Measurements from ENCODE around the gene SSNA1. TPM values are rescaled to one million over a fixed set of nuclear protein-coding genes. Genes with fewer than 3 reads are reported as not detected.

SSNA1 gene
- total RNA-seq, 2 donors from 2014 or later = 40.6 to 67.1 TPM

DNA sequence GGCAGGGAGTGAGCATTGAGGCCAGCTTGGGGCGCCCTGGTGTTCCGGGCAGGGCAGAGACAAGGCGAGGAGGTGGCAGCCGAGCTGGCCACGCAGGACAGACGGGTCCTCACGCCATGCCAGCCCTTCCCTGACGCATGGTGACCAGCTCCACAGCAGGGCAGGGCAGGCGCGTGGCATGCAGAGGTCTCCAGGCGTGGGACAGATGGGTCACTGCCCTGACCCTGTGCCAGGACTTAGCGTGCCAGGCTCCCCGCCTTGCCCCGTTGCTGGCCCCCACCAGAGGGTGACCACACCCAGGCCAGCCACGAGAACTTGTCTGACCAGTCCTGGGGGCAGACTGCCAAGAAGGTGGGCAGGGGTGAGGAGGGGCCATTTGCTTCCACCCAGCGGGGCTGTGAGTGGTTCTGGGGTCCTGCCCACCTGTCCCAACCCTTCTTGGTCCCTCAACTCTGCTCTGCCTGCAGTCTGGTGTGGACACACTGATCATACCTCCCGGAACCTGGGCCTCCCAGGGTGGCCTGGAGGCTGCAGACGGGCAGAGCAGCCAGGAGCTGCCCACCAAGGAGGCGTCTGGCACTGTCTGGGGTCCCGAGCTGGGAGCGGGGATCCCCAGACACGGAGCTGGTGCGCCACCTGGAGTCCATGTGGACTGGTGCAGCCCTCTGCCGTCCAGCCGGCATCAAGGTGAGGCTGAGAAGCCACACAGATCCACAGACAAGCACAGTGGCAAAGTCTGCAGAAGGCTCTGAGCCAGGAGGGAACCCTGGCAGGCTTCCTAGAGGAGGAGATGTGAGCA, 38.8 kb downstream of the SSNA1 start, which contains the start of gene RNF224:
Gene RNF224 (plus strand): TSS at position 449 of the 799 bp plus-strand sequence. CDS start 834 bp downstream, outside the sequence.
- Histone ChIP-seq H3K4me3 (no peak within 1 kb of the TSS), H3K4me1 (ENCODE audit: control insufficient read depth in 1 of 2, low read depth in 2 of 2) (peaks cover 7 to 15% of the 10 kb centered on the region in 2 donors), H3K36me3 (no peaks in the 10 kb centered on the region), H3K27me3 (replicated peaks; ENCODE audit: insufficient read depth) (no peaks in the 10 kb centered on the region), H3K9me3 (no peaks in the 10 kb centered on the region), H3K27ac (no peak within 1 kb of the TSS)
- ATAC-seq (ENCODE audit: insufficient number of reproducible peaks, low FRiP score, low read depth) = no peak
- TF ChIP-seq, protein P1, sequence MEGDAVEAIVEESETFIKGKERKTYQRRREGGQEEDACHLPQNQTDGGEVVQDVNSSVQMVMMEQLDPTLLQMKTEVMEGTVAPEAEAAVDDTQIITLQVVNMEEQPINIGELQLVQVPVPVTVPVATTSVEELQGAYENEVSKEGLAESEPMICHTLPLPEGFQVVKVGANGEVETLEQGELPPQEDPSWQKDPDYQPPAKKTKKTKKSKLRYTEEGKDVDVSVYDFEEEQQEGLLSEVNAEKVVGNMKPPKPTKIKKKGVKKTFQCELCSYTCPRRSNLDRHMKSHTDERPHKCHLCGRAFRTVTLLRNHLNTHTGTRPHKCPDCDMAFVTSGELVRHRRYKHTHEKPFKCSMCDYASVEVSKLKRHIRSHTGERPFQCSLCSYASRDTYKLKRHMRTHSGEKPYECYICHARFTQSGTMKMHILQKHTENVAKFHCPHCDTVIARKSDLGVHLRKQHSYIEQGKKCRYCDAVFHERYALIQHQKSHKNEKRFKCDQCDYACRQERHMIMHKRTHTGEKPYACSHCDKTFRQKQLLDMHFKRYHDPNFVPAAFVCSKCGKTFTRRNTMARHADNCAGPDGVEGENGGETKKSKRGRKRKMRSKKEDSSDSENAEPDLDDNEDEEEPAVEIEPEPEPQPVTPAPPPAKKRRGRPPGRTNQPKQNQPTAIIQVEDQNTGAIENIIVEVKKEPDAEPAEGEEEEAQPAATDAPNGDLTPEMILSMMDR (IDR thresholded peaks at IDR 0.05) = peak; percentile 82
- DNase-seq (ENCODE audit: low spot score) = no peak

DNA sequence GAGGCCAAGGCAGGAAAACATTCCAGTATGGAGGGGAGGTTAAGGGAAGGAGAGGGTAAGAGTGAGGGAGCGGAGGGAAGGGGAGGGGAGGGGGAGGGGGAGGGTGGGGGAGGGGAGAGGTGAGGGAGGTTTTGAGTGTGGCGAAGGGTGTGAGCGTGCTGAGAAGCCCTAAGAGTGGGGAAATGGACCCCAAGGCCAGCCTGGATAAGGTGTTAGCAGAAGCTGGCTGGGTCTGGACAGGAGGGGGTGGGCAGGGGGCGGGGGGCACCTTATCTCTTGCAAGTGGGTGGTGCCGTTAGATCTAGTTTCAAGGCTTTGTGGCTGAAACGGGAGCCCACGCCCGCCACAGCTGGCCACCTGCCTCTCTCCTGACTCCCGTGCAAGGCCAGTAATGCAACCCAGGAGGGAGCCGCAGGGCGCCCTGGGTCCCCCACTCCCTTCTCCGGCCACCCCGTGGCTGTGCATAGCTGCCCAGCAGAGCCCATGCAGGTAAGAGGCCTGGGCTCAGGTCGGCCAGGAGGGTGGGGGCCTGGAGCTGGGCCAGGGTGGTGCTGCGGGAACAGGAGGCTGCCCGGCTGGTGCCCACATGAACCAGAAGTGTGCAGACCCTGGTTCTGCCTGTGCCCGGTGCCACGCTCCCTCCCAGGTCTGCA, 39.5 kb downstream of the SSNA1 start:
- Histone ChIP-seq H3K9me3 (no peaks in the 10 kb centered on the region), H3K4me3 (no peak overlapping the region), H3K4me1 (ENCODE audit: control insufficient read depth in 1 of 2, low read depth in 2 of 2) (peaks cover under 1 to 8% of the 10 kb centered on the region in 2 donors), H3K27ac (no peak overlapping the region), H3K27me3 (replicated peaks; ENCODE audit: insufficient read depth) (no peaks in the 10 kb centered on the region), H3K36me3 (no peaks in the 10 kb centered on the region)
- DNase-seq (ENCODE audit: low spot score) (no peak), ATAC-seq (ENCODE audit: insufficient number of reproducible peaks, low FRiP score, low read depth) (no peak)
- TF ChIP-seq, protein P1 (IDR thresholded peaks at IDR 0.05) = no peak

DNA sequence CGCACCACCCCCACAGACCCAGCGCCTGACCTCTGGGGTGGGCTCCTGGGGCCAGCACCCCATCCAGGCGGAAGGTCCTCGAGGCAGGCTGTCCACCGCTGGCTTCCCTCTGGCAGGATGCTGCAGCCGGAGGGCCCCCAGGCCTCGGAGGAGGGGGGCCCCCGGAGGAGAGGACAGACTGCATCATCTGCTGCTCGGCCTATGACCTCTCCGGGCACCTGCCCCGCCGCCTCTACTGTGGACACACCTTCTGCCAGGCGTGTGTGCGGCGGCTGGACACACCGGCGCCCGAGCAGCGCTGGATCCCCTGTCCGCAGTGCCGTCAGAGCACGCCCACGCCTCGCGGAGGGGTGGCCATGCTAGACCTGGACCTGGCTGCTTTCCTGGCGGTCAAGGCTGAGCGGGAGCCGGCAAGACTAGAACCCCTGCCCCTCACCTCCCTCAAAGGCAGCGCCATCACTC, 40.1 kb downstream of the SSNA1 start:
- Histone ChIP-seq H3K27me3 (replicated peaks; ENCODE audit: insufficient read depth) (no peaks in the 10 kb centered on the region), H3K4me3 (no peak overlapping the region), H3K27ac (no peak overlapping the region), H3K4me1 (ENCODE audit: control insufficient read depth in 1 of 2, low read depth in 2 of 2) (peaks cover 0 to 7% of the 10 kb centered on the region in 2 donors), H3K36me3 (no peaks in the 10 kb centered on the region), H3K9me3 (no peaks in the 10 kb centered on the region)
- TF ChIP-seq, protein P1 (IDR thresholded peaks at IDR 0.05) = no peak
- no peak for DNase-seq (ENCODE audit: low spot score)
- ATAC-seq (ENCODE audit: insufficient number of reproducible peaks, low FRiP score, low read depth) = no peak

DNA sequence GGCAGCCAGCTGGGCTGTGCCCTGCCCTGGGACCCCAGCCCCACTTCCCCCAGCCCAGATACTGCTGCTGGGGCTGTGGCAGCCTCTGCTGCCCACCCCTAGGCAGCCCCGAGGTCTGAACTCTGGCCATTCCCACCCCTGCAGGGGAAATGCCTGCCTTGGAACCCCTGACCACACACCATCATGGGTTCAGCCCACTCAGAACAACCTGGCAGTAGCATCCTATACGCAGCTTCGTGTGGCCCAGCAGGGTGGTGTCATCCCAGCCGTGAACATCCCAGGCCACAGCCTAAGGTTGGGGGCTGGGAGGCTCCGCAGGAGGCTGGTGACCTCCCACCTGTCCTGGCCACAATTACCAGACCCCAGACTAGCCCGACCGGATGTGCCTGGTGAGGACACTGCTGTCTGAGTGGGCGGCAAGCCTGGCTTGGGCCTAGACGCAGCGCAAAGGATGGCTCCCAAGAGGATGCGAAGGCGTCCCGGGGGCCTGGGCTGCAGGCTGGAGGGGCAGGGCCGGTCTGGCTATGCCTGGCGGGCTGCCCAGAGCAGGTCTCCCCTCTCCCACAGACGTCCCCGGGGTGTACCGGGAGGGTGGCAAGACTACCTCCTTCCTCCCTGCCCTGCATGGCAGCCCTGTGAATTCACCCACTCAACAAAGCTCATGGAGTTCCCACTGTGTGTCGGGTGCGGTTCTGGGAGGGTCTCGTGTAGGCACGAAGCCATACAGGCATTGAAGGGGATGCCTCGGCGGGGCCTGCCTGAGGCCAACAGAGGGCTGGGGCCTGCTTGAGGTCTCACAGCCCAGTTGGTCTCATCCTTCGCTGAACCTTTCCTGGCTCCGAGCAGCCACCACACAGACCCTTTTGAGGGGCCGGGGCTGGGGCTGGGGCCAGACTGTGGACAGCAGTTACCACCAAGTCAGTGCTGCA, 40.8 kb downstream of the SSNA1 start:
- TF ChIP-seq, protein P1 (IDR thresholded peaks at IDR 0.05) = no peak
- Histone ChIP-seq H3K27ac (no peak overlapping the region), H3K4me1 (ENCODE audit: control insufficient read depth in 1 of 2, low read depth in 2 of 2) (peaks cover 0 to 2% of the 10 kb centered on the region in 2 donors), H3K36me3 (no peaks in the 10 kb centered on the region), H3K4me3 (no peak overlapping the region), H3K9me3 (no peaks in the 10 kb centered on the region), H3K27me3 (replicated peaks; ENCODE audit: insufficient read depth) (no peaks in the 10 kb centered on the region)
- ATAC-seq (ENCODE audit: insufficient number of reproducible peaks, low FRiP score, low read depth) (no peak), DNase-seq (ENCODE audit: low spot score) (no peak)

Measured in thoracic aorta (tissue), 2 donors.